HT1080 (cell line): ENCODE measurements around the gene VAMP5. TPM values are rescaled to one million over a fixed set of nuclear protein-coding genes. Genes with fewer than 3 reads are reported as not detected.
"Not testable (repeated sequence)": the region's sequence is repeated elsewhere in the genome, so short reads cannot be mapped to it uniquely, and the experiment has no call there.

Experiments
- DNase-seq: peaks from one replicate; pipeline ENCODE4 v3.0.0-alpha.2; 2015; ENCODE audit warnings: low read depth
- total RNA-seq: library from RNA; depleted of rRNA; stranded (reverse); fragments of >200 nt; shearing (Covaris generic); gene quantifications from 2 replicates; pipeline ENCODE4 v1.2.3, GENCODE V29; 2014

Gene VAMP5
- total RNA-seq, 1 experiment from 2014 or later: not detected

- peak; percentile 92 for DNase-seq
These were observed 34.4 kb upstream of the VAMP5 start for GRCh38 chr2:85549826-85550225.

GRCh38 chr2:85550486-85550885 is 33.7 kb upstream of the VAMP5 start:
- no peak for DNase-seq

- DNase-seq: peak; percentile 71
These were observed 32.2 kb upstream of the VAMP5 start for GRCh38 chr2:85551698-85552678.

GRCh38 chr2:85553184-85553583 is 31.0 kb upstream of the VAMP5 start:
- no peak for DNase-seq

- DNase-seq: no peak
These were observed 29.1 kb upstream of the VAMP5 start for GRCh38 chr2:85554980-85555612.

GRCh38 chr2:85557130-85557529 is 27.1 kb upstream of the VAMP5 start:
- no peak for DNase-seq

GRCh38 chr2:85558160-85558559 is 26.1 kb upstream of the VAMP5 start:
- DNase-seq: no peak

- DNase-seq: not testable (repeated sequence)
These were observed 23.9 kb upstream of the VAMP5 start for GRCh38 chr2:85560403-85560726.

- no peak for DNase-seq
These were observed 23.4 kb upstream of the VAMP5 start for GRCh38 chr2:85560812-85561279.

GRCh38 chr2:85561280-85562212 is 22.7 kb upstream of the VAMP5 start, which contains the start of gene GGCX:
Gene GGCX, minus strand, starts transcription at chr2:85561493. Its CDS starts 65 bp downstream, at chr2:85561428.
- DNase-seq: peak; percentile 90

- DNase-seq: no peak
These were observed 20.1 kb upstream of the VAMP5 start for GRCh38 chr2:85564144-85564563.

GRCh38 chr2:85566265-85566664 is 18.0 kb upstream of the VAMP5 start:
- DNase-seq: no peak

GRCh38 chr2:85575739-85576138 is 8.5 kb upstream of the VAMP5 start:
- no peak for DNase-seq

- no peak for DNase-seq
These were observed 7.2 kb upstream of the VAMP5 start for GRCh38 chr2:85577063-85577385.

GRCh38 chr2:85577386-85578242 is 6.6 kb upstream of the VAMP5 start, which contains the start of gene VAMP8:
Gene VAMP8, plus strand, starts transcription at chr2:85577586. Its CDS starts 61 bp downstream, at chr2:85577647.
- no peak for DNase-seq

GRCh38 chr2:85578243-85579180 is 5.7 kb upstream of the VAMP5 start:
- no peak for DNase-seq

- DNase-seq: no peak
These were observed 4.8 kb upstream of the VAMP5 start for GRCh38 chr2:85579266-85579935.

- DNase-seq: no peak
These were observed 4.0 kb upstream of the VAMP5 start for GRCh38 chr2:85580206-85580605.

- DNase-seq: no peak
These were observed 1.7 kb upstream of the VAMP5 start for GRCh38 chr2:85582492-85582891.
